Glutamatergic neuron (in vitro differentiated cells): ENCODE measurements around the gene ZKSCAN5. TPM values are rescaled to one million over a fixed set of nuclear protein-coding genes. Genes with fewer than 3 reads are reported as not detected.
"Not testable (repeated sequence)": the region's sequence is repeated elsewhere in the genome, so short reads cannot be mapped to it uniquely, and the experiment has no call there.

Experiments
- DNase-seq: peaks from one replicate; pipeline ENCODE4 v3.0.0; 2022
- H3K27ac Mint-ChIP-seq: one replicate; pipeline ENCODE4 v1.8.0; 2020; ENCODE audit warnings: mild to moderate bottlenecking, mixed read lengths, inconsistent platforms; ENCODE audit not compliant: unreplicated experiment
- H3K27me3 Mint-ChIP-seq: one replicate; pipeline ENCODE4 v1.8.0; 2020; ENCODE audit warnings: mild to moderate bottlenecking, moderate library complexity, mixed read lengths, inconsistent platforms; ENCODE audit not compliant: unreplicated experiment
- H3K36me3 Mint-ChIP-seq: one replicate; pipeline ENCODE4 v1.8.0; 2020; ENCODE audit warnings: mild to moderate bottlenecking, mixed read lengths, inconsistent platforms; ENCODE audit not compliant: unreplicated experiment
- H3K4me1 Mint-ChIP-seq: one replicate; pipeline ENCODE4 v1.8.0; 2020; ENCODE audit warnings: mild to moderate bottlenecking, low read depth, mixed read lengths, inconsistent platforms; ENCODE audit not compliant: unreplicated experiment
- H3K4me3 Mint-ChIP-seq: one replicate; pipeline ENCODE4 v1.8.0; 2020; ENCODE audit warnings: mild to moderate bottlenecking, mixed read lengths, inconsistent platforms; ENCODE audit not compliant: unreplicated experiment
- H3K9me3 Mint-ChIP-seq: one replicate; pipeline ENCODE4 v1.8.0; 2020; ENCODE audit warnings: mild to moderate bottlenecking, moderate library complexity, mixed read lengths, inconsistent platforms; ENCODE audit not compliant: unreplicated experiment
- CTCF ChIP-seq: fragments of 200-600 bp; sonication (generic); IDR thresholded peaks from one replicate; pipeline ENCODE4 v1.5.0; 2021; ENCODE audit not compliant: partially characterized antibody, unreplicated experiment
- total RNA-seq: library from RNA; stranded (reverse); fragmentation: NEBNext Ultra II Directional; extraction: Animal tissue kit (Norgen Biotek cat#: 25700); gene quantifications from one replicate; pipeline ENCODE4 v1.2.1, GENCODE V29; 2021; ENCODE audit not compliant: unreplicated experiment

ZKSCAN5 gene
- total RNA-seq, 1 donor from 2014 or later: 18.7 TPM

- H3K27me3 Mint-ChIP-seq: peaks cover 3% of the 10 kb centered on the region
- TF ChIP-seq CTCF: no peak
- DNase-seq: no peak
- no peaks in the 10 kb centered on the region for H3K4me1 Mint-ChIP-seq
- no peak overlapping the region for H3K4me3 Mint-ChIP-seq
- H3K36me3 Mint-ChIP-seq: peaks cover 16% of the 10 kb centered on the region
- H3K27ac Mint-ChIP-seq: no peak overlapping the region
- peaks cover 35% of the 10 kb centered on the region for H3K9me3 Mint-ChIP-seq
These were observed 36.8 kb downstream of the ZKSCAN5 start for GRCh38 chr7:99541212-99541611.

GRCh38 chr7:99543081-99543671, 38.7 kb downstream of the ZKSCAN5 start:
- TF ChIP-seq CTCF: no peak
- Mint-ChIP-seq H3K27me3 (peaks cover 3% of the 10 kb centered on the region), H3K4me3 (no peak overlapping the region), H3K36me3 (peaks cover 29% of the 10 kb centered on the region), H3K9me3 (peaks cover 31% of the 10 kb centered on the region), H3K4me1 (no peaks in the 10 kb centered on the region), H3K27ac (no peak overlapping the region)
- no peak for DNase-seq

- Mint-ChIP-seq H3K4me1 (no peaks in the 10 kb centered on the region), H3K27ac (no peak overlapping the region), H3K36me3 (peaks cover 32% of the 10 kb centered on the region), H3K9me3 (peaks cover 31% of the 10 kb centered on the region), H3K27me3 (peaks cover 3% of the 10 kb centered on the region), H3K4me3 (no peak overlapping the region)
- TF ChIP-seq CTCF: no peak
- DNase-seq: no peak
These were observed 39.5 kb downstream of the ZKSCAN5 start for GRCh38 chr7:99543916-99544315.

- H3K9me3 Mint-ChIP-seq: peaks cover 26% of the 10 kb centered on the region
- not testable (repeated sequence) for H3K27ac Mint-ChIP-seq, DNase-seq, H3K4me1 Mint-ChIP-seq, H3K27me3 Mint-ChIP-seq, H3K4me3 Mint-ChIP-seq
- H3K36me3 Mint-ChIP-seq: peaks cover 36% of the 10 kb centered on the region
These were observed 40.8 kb downstream of the ZKSCAN5 start for GRCh38 chr7:99545308-99545707.

GRCh38 chr7:99549545-99549944, 45.1 kb downstream of the ZKSCAN5 start:
- not testable (repeated sequence) for DNase-seq

GRCh38 chr7:99551334-99551733, 46.9 kb downstream of the ZKSCAN5 start:
- no peak for DNase-seq
- Mint-ChIP-seq H3K9me3 (peaks cover 10% of the 10 kb centered on the region), H3K36me3 (peaks cover 20% of the 10 kb centered on the region), H3K4me3 (peak overlapping the region; percentile 78), H3K27ac (peak overlapping the region; percentile 69), H3K4me1 (peaks cover 6% of the 10 kb centered on the region), H3K27me3 (peaks cover 1% of the 10 kb centered on the region)
- TF ChIP-seq CTCF: no peak

More at GRCh38 chr7:99549545-99549944, 45.1 kb downstream of the ZKSCAN5 start:
- H3K27ac Mint-ChIP-seq, H3K4me1 Mint-ChIP-seq, H3K4me3 Mint-ChIP-seq, H3K27me3 Mint-ChIP-seq: not testable (repeated sequence)
- H3K36me3 Mint-ChIP-seq: peaks cover 26% of the 10 kb centered on the region
- H3K9me3 Mint-ChIP-seq: peaks cover 12% of the 10 kb centered on the region
